ENCODE data around the gene ZNF319. TPM values are rescaled to one million over a fixed set of nuclear protein-coding genes. Genes with fewer than 3 reads are reported as not detected.
A peak's percentile ranks its signal among the peaks of the same experiment; 100 is the strongest.

Gene ZNF319
- total RNA-seq: 7.0 TPM
- long read RNA-seq, full-length matches to known transcripts: 1 of 8 reads
- long read RNA-seq, partial matches to known transcripts: 0 of 8 reads
- long read RNA-seq, other reads (novel, unspliced or antisense): 7 of 8 reads

DNA sequence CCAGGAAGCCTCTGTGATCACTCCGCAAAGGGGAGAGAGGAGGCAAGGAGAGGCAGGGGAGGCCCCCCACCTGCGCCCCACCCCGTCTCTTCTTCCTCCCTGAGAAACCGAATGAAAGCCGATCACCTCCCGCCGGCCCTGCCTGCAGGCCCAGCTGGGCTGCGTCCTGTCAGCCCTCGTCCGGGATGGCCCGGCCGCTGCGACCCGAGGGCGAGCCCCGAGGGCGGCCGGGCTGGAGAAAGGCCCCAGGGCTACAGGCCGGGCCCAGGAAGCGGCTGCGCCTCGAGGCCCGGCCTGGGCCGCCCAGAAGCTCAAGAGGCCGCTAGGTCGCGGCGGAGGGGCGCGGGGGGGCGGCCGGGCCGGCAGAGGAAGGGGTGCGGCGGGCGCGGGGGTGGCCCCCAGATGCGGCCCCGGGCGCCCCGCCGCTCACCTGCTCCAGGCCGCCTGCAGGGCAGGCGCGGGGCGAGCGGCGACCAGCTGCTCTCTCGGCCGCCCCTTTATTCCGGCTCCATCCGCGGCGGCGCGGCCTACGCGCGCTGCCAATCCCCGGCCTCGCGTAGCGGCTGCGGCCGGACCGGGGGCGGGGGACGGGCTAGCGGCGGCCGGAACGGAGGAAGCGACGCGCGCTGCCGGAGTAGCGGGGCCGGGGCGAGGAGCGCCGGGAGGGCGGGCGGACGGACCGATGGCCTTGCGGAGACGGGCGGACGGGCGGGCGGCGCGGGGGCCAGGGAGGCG is at the start of gene ZNF319:
Gene ZNF319 (minus strand): TSS at position 702 of the 735 bp plus-strand sequence. CDS start 2,407 bp downstream, outside the sequence.
- intact Hi-C loops (cut with DNase I): loop anchor here (1.0 to 10.0 kb wide), 2 partner anchors 101 to 245 kb away; no protein-coding TSS in a partner anchor
- DNase-seq (ENCODE audit: missing footprints) (no peak), ATAC-seq (no peak)

DNA sequence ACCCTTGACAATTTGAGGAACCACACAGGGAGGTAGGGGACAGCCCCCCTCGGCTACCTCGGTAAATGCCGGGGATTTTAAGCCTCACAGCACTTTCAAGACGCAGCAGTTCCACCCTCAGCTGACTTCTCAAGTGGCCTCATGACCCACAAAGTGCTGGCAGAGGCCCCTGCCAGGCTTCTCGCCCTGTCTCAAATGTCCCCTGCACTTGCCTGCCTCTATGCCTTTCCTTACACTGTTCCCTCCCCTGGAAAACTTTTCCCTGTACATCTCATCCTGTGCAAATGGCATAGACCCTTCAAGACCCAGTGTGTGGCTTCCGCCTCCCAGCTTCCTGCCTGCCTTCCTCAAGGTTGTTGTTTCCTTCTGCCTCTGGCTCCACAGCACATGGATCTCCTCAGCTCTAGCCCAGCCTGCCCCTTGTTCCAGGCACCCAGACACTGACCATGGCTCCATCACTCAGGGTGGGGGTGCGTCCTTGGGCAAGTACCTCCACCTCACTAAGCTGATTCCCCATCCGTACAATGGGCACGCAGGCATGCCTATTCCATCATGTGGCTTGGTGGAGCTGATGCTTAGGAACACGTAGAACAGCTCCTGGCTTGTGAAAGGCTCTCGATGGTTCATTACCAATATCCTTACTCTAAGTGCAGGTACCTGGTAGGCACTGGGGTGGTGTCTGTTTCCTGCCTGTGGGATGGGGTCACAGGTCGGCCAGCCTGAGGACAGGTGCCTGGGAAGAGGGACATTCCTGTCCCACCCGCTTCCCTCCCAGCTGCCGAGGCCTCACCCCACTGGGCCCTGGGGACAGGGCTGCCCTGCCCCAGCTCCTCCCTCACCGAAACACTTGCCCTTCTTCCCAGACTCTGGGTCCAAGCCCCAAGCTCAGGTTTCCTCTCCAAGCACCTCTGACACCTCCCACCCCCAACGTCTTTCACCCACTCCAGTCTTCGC is 49.0 kb upstream of the ZNF319 start:
- no peak for DNase-seq (ENCODE audit: missing footprints)
- ATAC-seq: no peak
- intact Hi-C loops (cut with DNase I): loop anchor here (5.0 kb wide), 1 partner anchor 33 kb away; no protein-coding TSS in a partner anchor

DNA sequence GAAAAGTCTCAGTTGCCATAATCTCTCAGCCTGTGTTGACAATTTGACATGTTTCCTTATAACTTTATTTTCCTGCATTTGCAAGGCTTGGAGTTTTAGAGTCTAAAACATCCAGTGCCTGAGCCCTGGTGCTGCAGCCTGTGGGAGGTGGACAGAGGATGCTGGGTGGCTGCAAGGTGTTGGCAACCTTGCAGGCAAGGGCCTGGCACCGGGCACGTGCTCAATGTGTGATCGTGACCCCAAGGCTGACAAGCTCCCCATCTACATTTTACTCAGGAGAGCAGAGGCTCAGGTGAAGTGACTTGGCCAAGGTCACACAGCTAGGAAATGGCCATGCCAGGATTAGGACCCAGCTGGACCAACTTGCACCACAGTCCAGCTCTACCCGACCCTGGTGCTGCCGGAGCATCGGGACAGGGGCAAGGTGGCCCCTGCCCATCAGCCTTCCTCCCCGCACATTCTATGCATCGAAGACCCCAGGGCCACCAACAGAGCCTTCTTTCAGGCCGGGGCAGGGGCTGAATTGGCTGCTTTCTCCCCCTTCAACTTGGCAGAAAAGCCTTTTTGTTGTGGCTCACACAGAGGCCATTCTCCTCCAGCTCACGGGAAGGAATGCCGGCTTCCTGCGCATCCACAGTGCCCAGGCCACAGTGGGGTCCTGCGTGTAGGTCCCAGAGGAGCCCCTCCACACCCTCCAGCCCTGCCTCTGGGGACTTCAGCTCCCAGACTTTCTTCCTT is 48.2 kb upstream of the ZNF319 start:
- intact Hi-C loops (cut with DNase I): loop anchor here (5.0 kb wide), 1 partner anchor 34 kb away; no protein-coding TSS in a partner anchor
- no peak for DNase-seq (ENCODE audit: missing footprints)

DNA sequence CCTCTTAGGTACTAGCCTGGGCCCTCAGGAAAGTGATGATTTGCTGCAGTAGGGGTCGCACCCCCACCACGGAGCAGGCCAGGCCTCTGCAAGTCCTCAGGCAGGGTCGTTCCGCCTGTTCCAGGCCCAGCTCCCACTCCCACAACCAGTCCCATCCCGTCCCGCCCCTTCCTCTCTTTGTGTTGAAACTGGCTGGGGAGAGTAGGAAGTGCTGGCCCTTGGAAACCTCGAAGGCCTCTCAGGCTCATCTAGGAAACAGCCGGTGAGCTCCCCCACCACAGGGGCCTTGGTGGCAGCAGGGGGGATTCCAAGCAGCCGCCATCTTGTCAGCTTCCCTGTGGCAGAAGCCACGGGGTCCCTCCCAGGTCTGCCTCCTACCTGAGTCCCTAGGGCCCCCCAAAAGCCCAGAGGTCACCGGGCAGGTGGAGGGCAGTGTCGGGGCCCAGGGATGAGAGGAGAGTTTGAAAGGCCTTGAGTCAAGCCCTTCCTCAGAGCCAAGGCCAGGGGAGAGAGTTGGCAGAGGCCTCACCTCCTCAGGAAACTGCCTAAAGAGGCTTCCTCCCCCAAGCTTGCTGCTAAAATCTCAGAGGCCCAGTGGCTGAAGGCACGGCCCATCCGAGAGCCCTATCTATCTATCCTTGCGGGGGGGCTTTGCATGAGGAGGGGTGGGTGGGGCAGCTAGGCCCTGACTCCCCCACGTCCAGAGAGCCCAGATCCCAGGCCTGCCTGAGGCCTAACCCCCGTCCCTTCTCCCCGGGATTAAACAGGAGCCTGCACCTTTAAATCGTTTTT is 47.3 kb upstream of the ZNF319 start:
- ATAC-seq (peak; percentile 18), DNase-seq (ENCODE audit: missing footprints) (no peak)
- intact Hi-C loops (cut with DNase I): loop anchor here (5.0 kb wide), 1 partner anchor 35 kb away; no protein-coding TSS in a partner anchor

More for the DNA sequence above, 48.2 kb upstream of the ZNF319 start:
- ATAC-seq: no peak

DNA sequence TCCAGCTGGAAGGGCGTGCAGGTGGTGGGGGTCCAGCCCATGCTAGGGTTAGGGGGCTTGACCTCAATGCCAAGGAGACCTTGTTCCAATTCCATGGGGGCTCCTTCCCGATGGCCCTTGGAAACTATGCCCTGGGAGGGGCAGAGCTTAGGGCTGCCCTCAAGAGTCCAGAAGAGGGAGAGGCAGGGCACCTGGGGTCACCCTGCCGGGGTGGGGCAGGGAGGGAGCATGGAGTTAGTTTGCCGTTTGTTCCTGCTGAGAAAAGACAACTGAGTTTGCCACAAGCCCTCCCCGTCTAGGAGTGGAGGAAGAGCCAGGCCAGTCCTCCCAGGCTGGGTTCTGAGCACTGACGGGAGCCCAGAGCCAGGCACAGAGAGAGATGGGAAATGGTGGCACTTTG is 46.5 kb upstream of the ZNF319 start:
- DNase-seq (ENCODE audit: missing footprints) (no peak), ATAC-seq (no peak)
- intact Hi-C loops (cut with DNase I): loop anchor here (5.0 kb wide), 1 partner anchor 35 kb away; no protein-coding TSS in a partner anchor

DNA sequence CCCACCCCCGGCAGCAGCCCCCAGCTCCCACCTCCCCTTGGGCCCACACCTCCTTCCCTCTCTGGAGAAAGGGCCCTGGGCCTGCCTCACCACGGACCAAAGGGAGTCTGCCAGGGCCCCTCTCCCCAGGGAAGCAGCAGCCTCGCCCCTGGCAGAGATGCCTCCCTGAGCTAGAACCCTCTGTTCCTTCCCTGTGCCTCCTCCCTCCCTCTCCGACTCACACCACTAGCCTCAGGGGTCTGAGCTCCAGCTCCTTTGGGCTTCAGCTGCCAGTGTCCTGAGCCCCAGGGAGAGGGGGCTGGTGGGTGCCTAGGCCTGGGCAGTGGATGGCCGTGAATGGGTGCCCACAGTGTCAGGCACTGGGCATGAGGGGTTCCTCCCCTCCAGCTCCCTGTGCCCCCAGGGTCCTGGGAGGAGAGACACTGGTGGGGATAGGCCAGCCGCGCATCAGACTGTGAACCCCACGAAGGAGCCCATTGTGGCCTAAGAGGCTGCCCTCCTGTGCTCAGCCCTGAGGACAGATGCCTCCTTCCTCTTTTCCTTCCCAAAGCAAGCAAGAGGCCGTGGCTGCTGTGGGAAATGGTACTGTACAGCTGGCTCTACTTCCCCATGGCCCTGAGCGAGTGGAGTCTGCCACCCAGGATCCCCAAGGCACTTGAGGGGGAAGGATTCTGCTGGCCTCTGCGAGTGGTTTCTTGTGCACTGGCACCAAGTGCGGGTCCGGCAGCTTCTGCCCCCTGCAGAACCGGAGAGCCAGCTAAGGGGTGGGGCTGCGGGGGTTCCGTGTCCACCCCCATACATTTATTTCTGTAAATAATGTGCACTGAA is 45.8 kb upstream of the ZNF319 start:
- DNase-seq (ENCODE audit: missing footprints) (no peak), ATAC-seq (no peak)
- intact Hi-C loops (cut with DNase I): loop anchor here (5.0 kb wide), 1 partner anchor 36 kb away; no protein-coding TSS in a partner anchor

DNA sequence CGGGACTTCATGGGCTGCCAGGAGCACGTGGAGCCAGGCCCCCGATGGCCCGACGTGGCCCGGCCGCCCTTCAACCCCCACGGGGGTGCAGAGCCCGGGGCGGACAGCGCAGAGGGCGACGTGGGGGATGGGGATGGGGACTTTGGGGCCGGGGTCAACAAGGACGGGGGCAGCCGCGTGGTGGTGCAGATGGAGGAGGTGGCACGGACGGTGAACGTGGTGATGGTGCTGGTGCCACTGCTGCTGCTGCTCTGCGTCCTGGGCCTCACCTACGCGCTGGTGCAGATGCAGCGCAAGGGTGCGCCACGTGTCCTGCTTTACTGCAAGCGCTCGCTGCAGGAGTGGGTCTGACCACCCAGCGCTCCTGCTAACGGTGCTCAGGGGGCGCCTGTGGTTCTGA is 44.6 kb upstream of the ZNF319 start:
- intact Hi-C loops (cut with DNase I): loop anchor here (5.0 kb wide), 1 partner anchor 37 kb away; no protein-coding TSS in a partner anchor
- DNase-seq (ENCODE audit: missing footprints): no peak

DNA sequence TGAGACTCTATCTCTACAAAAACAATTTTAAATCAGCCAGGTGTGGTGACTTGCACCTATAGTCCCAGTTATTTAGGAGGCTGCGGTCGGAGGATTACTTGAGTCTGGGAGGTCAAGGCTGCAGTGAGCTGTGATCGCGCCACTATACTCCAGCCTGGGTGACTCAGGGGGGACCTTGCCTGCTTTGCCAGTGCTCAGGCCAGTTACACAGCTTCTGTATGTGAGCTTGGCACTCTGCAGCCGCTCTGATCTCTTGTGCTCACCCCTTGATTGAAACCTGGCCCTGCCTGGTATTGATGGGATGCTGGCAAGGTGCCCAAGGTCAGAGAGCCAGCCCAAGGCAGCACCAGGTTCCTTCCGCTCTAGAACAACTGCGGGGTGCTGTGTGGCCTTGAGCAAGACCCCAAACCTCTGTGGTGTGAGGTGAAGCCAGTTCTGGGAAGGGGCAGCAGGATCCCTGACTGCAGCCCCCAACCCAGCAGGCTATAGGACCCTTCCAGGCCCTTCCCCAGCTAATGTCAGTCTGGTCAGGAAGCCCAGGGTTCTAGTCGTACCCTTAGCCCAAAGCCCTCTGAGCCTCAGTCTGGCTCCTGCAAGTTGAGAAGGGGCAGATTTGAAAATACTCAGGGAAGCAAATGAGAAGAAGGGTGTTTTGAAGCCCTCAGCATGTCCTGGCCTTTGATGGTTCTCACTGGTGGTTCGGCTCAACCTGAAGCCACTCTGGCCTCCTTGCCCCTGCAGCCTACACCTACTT is 44.0 kb upstream of the ZNF319 start:
- ATAC-seq (no peak), DNase-seq (ENCODE audit: missing footprints) (no peak)
- intact Hi-C loops (cut with DNase I): loop anchor here (5.0 kb wide), 1 partner anchor 38 kb away; no protein-coding TSS in a partner anchor

More for the DNA sequence above, 44.6 kb upstream of the ZNF319 start:
- ATAC-seq: no peak

DNA sequence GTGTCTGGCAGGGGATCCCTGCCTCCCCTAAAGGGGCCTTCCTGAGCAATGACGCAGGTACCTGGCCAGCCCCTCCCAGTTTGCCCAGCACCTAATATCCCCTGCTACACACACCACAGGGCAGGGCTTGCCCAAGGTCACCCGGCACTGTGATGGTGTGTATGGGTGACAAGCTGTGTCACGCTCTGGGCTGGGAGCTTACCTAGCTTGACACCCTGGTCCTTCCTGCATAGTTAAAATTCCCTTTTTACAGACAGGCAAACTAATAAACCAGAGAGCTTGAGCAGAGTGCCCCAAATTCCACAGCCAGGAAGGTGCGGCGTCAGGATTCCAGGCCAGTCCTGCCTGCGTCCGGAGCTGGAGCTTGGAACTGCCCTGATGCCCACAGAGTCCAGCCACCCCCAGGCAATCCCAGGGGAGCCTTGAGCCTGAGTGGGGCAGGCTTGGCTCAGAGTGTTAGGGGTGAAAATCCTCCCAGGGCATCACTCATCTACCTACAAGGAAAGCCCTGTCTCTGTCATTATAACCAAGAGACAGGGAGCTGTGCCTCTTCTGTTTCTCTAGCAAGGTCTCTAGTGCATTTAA is 43.2 kb upstream of the ZNF319 start:
- DNase-seq (ENCODE audit: missing footprints) (no peak), ATAC-seq (no peak)
- intact Hi-C loops (cut with DNase I): no loop called here

DNA sequence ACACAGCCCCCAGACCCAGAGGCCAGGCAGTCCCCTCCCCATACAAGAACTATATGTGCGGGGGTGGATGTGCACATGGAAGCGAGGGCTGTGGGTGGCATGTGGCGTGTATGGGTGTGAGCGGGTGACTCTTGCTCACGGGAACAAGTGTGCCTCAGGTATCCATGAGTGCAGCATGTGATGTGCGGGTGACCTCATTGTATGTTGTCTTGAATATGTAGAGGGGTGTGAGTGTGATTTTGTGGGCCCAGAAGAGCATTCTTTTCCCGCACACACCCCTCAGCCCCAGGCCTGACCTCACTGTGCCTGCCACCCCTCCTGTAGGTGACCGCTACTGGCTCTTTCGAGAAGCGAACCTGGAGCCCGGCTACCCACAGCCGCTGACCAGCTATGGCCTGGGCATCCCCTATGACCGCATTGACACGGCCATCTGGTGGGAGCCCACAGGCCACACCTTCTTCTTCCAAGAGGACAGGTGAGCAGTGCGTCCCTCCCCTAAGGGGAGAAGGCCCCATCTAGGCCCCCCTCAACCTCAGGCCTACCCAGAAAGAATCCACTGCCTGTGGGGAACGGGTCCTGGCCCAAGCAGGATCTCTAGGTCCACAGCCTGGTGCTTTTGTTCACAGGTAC is 42.5 kb upstream of the ZNF319 start:
- no peak for DNase-seq (ENCODE audit: missing footprints)
- ATAC-seq: no peak
- intact Hi-C loops (cut with DNase I): no loop called here

DNA sequence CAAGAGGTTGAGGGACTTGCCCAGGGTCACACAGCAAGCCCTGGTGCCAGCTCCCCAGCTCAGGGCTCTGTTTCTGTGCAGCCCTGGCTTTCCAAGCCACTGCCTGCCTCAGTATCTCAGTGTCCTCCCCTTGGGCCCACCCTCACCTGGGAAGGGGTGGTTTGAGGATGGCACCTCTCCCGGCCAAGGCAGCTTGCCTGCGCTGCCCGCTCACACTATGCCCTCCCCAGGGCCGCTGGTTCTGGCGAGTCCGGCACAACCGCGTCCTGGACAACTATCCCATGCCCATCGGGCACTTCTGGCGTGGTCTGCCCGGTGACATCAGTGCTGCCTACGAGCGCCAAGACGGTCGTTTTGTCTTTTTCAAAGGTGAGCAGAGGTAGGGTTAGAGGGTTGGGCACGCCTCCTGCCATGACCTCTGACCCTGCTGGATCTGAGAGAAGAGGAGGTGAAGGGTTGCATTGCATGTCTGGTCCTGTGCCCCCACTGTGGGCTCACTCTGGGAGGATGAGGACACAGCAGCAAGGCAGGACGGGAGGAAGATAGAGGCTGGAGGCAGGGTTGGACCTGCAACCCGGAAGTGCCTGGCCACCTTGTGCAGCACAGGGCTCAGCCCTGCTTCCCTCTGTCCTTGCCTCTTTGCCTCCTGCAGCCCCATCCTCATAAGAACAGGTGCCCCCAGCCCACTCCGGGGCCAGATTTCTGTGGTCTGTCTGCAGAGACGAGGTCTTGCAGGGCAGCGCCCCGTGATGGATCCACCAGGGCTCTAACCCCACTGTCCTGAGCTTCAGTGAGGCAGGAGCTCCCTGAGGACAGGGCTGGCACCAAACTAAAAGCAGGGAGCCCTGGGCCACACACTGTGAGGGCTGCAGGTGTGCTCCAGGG is 41.8 kb upstream of the ZNF319 start:
- ATAC-seq: no peak
- intact Hi-C loops (cut with DNase I): no loop called here
- DNase-seq (ENCODE audit: missing footprints): no peak

DNA sequence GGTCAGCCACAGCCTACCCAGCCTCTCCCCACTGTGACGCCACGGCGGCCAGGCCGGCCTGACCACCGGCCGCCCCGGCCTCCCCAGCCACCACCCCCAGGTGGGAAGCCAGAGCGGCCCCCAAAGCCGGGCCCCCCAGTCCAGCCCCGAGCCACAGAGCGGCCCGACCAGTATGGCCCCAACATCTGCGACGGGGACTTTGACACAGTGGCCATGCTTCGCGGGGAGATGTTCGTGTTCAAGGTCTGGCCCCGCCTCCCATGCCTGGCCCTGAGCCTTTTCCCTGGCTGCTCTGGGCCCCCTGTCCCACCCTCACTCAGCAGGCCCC is 41.1 kb upstream of the ZNF319 start:
- DNase-seq (ENCODE audit: missing footprints): no peak
- intact Hi-C loops (cut with DNase I): no loop called here
- ATAC-seq: no peak

DNA sequence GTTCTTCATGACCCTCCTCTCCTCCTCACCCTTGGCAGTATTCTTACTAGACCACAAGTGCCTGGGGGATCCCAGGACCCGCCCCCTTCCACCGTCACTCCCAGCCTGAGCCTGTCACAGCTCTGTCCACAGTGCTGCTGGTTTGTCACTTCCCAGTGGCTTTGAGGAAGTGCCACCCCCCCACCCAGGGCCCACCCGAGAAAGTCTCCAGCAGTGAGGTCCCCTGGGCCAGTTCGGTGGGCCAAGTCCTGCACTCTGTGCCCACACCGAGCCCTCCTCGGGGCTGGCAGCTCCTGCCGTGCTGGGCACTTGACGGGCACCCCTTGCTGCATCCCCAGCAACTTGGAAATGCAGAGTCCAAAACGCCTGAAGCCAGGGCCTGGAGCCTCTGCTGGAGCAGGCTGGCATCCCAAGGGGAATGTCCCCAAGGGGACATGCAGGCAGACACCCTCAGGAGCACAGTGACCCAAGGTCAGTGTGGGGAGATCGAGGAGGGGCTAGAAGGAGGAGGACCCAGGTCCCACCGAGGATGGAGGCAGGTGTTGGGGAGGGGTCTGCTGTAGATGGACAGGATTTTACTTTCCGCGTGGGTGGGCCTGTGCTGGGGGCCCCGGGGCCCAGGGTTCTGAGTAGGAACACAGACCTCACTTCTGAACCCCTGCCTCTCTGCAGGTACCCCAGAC is 40.6 kb upstream of the ZNF319 start:
- intact Hi-C loops (cut with DNase I): no loop called here
- ATAC-seq (no peak), DNase-seq (ENCODE audit: missing footprints) (no peak)

DNA sequence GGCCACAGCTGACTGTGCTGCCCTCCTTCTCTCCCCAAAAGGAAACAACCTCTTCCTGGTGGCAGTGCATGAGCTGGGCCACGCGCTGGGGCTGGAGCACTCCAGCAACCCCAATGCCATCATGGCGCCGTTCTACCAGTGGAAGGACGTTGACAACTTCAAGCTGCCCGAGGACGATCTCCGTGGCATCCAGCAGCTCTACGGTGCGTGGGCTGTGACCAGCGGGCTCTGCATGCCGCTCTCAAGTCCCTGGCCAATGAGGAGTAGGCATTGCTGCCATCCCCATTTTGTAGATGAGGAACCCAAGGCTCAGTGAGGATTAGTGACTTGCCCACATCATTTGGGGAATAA is 40.0 kb upstream of the ZNF319 start:
- intact Hi-C loops (cut with DNase I): no loop called here
- ATAC-seq: no peak
- no peak for DNase-seq (ENCODE audit: missing footprints)

All from Right ventricle myocardium inferior (tissue), 1 donor.